HS-5 (cell line): ENCODE results near the gene RASGRF2.

ENCODE experiments used
- DNase-seq: peaks from one replicate; pipeline ENCODE4 v3.0.0-alpha.2; 2012; ENCODE audit warnings: low read depth

RASGRF2 gene, protein sequence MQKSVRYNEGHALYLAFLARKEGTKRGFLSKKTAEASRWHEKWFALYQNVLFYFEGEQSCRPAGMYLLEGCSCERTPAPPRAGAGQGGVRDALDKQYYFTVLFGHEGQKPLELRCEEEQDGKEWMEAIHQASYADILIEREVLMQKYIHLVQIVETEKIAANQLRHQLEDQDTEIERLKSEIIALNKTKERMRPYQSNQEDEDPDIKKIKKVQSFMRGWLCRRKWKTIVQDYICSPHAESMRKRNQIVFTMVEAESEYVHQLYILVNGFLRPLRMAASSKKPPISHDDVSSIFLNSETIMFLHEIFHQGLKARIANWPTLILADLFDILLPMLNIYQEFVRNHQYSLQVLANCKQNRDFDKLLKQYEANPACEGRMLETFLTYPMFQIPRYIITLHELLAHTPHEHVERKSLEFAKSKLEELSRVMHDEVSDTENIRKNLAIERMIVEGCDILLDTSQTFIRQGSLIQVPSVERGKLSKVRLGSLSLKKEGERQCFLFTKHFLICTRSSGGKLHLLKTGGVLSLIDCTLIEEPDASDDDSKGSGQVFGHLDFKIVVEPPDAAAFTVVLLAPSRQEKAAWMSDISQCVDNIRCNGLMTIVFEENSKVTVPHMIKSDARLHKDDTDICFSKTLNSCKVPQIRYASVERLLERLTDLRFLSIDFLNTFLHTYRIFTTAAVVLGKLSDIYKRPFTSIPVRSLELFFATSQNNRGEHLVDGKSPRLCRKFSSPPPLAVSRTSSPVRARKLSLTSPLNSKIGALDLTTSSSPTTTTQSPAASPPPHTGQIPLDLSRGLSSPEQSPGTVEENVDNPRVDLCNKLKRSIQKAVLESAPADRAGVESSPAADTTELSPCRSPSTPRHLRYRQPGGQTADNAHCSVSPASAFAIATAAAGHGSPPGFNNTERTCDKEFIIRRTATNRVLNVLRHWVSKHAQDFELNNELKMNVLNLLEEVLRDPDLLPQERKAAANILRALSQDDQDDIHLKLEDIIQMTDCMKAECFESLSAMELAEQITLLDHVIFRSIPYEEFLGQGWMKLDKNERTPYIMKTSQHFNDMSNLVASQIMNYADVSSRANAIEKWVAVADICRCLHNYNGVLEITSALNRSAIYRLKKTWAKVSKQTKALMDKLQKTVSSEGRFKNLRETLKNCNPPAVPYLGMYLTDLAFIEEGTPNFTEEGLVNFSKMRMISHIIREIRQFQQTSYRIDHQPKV (N-terminal part only)

DNA sequence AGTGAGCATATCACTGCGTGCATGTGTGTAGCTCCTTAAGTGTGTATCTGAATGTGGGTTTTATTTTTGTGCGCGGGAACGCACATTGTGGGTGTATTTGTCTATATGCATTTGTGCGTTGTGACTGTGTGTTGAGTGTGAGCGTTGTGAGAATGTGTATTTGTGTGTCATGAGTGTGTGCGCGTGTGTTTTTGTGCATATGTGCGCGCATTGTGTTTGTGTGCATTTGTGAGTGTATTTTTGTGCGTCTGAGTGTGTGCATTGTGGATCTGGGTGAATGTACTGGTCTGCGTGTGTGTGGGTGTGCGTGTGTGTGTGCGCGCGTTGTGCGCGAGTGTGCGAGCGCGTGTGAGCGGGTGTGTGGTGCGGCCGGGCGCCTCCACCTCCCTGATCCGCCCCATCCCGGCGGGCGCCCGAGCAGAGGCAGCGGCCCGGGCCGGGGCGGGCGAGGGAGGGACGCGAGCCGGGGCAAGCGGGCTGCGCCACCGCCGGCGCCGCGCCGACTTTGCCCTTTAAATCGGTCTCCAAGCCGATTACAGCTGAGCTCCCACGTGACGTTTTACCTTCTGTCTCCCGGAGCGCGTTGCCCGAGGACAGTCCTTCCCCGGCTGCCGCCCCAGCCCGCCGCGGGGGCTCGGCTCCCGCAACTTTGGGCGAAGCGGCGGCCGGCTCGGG is at the start of gene RASGRF2:
RASGRF2 (plus strand) TSS at position 596 of the 675 bp plus-strand sequence. CDS start 376 bp downstream, outside the sequence.
- no peak for DNase-seq

DNA sequence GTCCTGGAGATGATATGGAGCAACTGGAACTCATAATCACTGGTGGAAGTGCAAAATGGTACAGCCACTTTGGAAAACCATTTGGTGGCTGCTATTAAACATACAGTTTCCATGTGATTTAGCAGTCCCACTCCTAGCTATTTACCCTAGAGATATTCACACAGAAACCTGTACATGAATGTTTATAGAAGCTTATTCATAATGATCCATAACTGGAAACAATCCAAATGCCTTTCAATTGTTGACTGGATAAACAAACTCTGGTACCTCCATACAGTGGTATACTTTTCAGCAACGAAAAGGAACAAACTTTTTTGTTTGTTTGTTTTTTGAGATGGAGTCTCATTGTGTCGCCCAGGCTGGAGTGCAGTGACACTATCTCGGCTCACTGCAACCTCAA is 47.7 kb upstream of the RASGRF2 start:
- DNase-seq = no peak

DNA sequence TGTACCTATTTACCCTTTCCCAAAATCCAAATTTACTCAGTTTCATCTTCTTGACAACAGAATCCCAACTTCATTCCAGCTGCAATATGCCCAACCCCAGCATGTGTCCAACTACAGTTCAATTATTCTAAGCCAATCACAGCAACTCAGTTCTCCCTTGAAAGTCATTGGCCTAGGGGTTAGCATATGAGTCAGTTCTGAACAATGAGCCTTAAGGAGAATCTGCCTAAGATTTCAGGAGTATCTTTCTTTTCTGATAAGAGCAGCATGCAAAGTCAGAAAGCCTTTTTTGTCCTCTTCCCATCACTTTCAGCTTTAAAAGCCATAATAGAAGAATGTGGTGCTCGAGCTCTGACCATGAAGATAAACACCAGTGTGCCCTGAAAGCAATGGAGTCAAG is 44.4 kb upstream of the RASGRF2 start:
- DNase-seq = no peak

DNA sequence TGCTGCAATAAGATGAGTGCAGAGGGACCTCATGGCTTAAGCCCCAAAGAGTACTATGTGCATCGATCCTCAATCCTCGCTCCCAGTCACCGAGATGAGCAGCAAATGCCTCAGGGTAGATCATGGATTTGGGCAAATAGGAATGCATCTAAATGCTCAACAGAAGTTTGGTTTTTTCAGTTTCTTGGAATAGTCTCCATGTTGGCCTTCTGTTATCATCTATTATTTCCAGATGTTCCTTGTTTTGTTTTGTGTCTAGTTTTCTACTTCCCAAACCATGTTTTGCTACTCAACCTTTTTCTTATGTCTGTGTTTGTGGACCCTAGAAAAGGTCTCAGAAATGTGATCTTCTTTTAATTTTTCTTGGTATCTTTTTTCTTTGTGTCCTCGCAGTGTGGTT is 43.5 kb upstream of the RASGRF2 start:
- no peak for DNase-seq

DNA sequence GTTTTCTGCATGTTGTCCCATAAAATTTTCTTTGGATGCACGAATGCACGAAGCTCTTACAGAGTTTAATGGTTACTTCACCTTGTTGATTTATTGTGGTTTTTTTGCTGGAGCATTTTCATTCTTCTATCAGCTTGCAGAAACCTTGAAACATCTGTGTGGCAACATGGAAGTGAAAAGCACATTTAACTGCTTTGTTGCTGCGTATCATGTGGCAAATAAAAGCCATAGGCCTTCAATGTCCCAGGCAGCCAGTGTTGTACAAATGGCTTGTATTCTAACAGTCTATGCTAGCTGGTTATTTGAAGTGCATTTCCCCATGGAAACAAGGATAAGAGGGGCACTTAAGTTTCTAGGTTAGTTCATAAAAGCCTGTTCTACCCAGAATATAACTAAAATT is 42.5 kb upstream of the RASGRF2 start:
- no peak for DNase-seq

DNA sequence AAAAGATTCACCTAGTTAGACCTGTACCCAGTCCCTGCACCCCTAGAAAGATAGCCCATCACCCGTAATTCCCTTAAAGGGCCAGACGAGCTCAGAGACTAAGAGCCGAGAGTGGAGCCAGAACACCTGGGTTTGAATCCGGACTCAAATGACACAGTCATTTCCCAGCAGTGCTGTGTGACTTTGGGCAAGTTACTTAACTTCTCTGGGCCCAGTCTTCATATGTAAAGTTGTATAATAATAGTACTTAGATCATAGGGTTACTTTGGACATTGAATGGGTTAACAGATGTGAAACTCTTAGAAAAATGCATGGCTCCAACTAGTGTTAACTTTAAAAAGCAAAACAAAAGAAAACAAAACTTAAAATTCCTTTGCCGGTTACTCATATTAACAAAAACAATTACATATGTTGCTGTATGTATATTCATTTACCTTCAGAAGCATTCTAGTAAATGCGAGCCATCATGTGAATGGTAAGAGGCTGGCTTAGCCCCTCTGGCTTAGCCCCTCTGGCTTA is 40.4 kb upstream of the RASGRF2 start:
- no peak for DNase-seq

DNA sequence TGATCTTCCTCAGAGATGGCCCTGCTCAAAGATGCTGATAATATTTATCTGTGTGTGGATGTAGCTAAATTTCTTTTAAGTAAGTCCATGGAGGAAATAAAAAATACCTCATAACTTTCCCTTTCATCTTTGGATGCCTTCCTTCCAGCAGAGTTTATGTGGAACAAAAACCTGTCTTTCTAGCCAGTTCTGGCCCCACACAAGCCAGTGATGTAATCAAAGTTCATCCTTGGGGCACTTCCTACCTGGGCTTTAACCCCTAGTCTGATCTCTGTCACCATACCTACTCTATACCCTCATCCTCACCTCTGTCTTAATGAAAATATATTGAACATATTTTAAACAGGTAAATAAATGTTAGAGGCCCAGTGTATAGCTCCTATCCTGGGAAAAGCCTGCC is 39.8 kb upstream of the RASGRF2 start:
- DNase-seq = no peak

DNA sequence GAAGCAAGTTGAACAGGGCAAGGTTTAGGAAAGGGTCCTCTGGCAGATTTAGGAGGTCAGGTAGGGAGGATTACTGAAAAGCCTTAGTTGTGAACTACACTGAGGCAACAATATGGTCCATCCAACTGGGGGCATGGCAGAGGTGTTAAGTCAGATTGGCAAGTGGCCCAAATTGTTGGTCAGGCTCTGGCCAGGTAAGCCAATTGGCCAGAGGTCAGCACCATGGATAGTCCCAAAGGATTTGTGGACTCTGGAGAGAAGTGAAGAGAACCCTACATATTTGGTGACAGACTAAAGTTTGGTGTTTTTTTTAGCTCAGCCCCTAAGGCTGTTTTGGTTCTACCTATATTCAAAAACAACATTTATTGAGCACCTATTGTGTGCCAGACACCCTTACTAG is 39.1 kb upstream of the RASGRF2 start:
- no peak for DNase-seq

DNA sequence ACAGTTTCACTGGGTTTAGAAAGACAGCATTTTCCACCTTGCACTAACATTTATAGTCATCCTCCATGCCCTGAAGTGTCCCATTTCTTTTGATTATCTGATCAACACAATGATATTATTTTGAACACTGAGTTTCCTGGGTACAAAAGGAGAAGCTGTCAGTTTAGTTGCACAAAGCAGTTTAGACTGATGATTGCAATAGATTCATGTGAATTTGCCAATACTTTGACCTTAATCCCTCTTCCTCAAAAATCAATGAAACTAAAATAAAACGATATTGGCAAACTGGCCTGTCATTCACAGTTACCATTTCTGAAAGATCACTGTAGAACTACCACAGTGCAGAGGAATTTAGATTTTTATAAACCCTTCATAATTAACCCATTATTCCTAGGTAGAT is 34.2 kb upstream of the RASGRF2 start:
- no peak for DNase-seq

DNA sequence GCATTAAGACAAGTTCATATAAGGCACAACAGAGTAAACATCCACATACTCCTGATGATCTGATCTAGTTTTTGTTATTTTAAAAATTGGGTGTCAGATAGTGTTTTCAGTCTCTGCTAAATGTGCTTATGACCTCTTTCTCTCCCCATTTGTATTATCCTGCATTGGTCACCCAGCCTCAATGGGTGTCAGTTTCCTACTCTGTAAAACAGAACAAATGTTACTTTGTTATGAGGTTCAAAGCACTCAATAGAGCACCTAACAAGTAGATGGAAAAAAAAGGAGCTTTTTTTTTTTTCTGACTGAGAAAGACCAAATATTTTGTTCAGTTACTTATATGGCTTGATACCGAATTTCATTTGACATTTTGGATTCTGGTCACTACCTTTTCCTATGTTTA is 33.6 kb upstream of the RASGRF2 start:
- DNase-seq = no peak

DNA sequence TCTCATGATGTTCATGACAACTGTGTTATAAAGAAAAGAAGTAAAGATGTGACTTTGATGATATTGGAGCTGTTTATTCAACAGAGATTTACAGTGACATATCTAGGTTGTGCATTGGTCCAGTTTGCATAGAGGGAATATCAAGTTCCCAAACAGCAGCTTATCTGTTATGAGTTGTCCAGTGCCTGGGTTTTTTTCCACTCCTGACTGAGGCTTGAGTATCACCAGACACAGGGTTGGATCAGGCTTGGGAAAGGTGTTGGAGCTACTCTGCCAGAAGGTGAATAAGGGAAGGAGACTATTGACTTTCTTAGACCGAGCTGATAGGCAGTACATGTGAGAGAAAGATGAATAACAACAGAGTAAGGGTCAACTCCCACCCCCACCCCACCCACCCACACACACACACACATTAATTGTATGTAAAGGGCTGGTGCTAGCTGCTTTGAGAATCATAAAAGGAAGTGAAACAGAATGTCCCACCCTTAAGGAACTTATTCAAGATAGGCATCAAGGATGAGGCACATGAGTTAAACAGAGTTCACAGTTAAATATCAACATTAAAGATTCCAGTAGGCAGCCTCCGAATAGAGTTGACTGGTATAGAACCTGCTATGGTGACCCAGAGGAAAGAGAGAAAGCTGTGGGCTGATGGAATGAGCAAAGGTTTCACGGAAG is 33.0 kb upstream of the RASGRF2 start:
- no peak for DNase-seq

DNA sequence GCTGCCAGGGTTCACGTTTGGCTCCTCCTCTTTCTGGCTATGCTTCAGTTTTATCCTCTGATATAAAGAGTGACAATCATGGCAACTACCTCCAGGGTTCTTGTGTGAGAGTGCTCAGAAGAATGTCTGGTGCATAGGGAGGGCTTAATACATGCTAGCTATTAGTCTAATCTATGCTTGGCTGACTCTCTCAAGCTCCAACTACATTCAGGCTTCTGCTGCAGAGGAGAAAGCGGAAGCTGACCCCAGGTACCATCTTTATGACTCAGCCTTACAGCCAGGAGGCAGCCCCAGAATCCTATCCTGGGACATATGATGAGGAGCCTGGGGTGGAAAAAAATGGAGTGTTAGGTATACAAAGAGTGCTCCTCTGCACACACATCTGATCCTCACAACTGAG is 32.1 kb upstream of the RASGRF2 start:
- no peak for DNase-seq

DNA sequence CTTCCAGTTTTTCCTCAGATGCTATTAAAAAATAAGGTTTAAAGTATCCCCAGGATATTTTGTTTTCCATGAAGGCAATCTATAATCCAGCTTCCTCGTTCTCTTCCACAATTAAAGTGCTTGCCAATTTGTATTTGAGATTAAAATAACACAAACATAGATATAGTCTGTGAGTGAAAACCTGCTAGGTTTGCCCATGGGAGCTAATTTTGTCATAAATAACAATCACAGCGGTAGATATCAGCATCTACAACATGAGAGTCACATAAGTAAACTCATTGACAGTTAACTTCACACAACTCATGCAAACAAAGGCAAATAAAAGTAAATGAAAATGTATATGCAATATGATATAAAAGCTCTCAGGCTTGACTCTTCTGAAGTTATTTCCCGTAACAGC is 29.2 kb upstream of the RASGRF2 start:
- DNase-seq = no peak

DNA sequence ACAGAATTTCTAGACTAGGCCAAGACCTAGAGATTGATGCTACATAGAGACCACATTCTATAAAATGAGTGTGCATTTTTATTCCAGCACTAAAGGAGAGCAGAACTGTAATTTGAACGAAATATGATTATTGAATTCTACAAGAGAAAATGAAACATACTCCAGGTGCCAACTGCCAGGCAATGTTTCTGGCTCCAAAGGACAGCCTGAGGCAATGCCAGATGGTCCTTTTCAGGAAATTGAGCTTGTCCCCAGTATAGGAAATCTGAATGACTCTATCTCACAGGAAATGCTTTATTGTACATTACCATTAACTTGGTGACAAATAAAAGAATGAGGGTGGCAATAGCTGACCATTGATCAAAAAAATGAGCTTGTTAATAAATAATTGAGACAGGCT is 28.8 kb upstream of the RASGRF2 start:
- DNase-seq = no peak

DNA sequence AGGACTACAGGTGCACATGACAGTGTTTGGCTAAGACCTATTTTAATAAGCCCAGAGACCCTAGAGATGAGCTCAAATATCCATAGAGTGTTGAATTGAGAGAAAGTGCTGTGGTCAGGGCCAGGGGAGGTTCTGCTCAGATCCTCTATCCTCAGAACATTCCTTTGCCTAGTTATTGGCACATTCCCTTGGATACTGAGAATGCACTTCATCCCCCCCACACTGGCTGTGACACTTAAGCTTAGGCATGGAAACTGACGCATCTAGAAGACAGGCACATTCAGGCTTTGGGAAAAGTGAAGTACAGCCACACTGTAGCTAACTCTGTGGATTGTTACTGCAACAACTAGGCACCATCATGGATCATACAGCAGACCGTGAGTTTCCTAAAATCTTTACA is 27.1 kb upstream of the RASGRF2 start:
- DNase-seq = no peak

DNA sequence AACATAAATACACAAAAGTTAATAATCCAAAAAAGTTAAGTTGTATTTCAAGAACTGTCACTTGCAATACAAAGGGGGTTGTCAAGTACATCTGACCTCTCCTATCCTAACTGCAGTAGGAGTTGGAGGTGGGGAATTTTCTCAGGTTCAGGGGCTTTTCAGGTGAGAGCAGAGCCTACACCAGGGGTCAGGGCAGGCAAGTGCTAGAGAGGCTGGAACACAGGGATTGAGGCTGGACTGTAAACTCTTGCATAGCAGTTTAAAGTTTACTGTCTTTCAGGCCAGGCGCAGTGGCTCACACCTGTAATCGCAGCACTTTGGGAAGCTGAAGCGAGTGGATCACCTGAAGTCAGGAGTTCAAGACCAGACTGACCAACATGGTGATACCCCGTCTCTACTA is 25.4 kb upstream of the RASGRF2 start:
- DNase-seq = no peak

DNA sequence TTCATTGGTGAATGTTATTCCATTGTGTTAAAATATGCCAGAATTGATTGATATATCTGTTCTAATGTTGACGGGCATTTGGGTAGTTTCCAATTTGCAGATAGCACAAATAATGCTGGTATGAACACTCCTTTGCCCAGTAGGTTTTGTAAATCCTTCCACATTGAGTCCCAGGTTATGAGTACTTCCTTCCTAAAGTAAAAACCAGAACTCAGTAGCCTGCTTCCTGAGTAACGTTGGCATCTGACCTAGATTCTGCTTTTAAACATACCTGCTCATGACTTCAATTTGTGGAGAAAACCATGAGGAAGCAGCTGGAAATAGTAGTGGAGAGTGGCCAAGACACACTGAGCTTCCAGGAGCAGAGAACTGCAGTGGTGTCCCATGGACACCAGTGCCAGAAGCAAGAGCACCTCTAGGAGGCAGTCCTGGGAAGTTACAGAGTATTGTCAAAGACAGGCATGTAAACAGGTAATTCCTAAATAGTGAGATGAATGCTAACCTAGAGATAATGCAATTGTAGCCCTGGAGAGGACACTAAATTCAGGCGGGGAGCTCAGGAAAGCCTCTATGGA is 24.3 kb upstream of the RASGRF2 start:
- DNase-seq = no peak

DNA sequence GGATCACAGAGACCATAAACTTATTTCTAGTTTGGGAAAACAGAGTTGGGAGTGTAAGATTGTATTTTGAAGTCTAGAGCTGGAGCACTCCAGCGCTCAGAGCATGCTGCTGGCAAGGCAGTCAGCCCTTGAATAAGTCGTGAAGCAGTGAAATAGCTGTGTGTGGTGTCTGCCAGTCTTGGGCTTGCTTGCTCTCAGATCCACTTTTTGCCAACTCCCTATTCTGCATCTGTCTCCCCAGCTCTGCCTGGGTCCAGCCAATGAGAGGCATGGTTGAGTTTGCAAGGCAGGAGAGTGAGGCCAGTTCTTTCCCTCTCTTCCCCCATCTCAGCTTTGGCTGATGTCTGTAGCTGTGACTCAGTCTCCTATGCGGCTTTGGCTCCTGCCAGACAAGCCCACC is 23.3 kb upstream of the RASGRF2 start:
- DNase-seq = no peak

DNA sequence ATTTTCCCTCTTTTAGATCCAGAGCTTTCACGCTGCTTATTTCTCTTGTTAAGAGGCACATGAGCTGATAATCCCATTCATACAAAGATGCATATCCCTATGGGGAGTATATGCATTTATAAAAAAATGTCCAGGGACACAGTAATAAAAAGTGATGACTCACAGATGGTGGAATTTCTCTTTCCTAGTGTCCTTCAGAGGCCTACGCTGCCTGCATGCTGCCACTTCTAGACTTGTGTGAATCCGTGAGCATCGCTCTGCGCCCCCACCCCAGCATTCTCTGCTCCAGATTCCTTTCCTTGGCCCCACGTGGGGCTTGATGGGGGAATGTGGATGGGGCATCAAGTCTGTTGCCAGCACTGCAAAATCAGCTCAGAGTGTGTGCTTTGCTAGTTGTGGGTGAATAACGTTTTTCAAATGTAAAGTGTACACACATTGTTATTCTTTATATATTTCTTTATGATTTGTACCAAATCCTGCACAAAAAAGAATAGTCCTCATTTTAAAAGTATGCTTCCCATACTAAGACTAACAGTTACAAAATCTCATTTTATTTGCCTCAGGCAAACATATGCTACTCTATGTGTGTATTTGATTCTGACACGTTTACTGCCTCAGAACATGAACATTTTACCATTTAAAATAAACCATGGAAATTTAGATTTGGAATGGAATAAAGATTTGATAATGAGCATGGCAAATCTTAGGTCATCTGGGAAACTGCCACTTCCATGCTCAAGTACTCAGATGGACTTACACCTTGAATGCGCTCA is 22.4 kb upstream of the RASGRF2 start:
- no peak for DNase-seq

DNA sequence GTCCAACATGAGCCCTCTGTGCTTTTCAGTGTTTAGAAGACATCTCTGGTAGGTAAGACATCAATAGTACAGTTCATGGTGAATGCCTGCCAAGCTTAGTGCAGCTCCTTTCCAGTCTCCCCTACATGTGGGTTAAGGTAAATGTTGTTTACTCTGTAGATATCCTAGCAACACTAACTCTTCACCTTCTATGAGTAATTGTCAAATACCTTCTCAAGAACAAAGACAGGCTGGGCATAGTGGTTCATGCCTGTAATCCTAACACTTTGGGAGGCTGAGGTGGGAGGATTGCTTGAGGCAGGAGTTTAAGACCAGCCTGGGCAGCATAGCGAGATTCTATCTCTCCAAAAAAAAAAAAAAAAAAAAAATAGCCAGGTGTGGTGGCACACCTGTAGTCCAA is 18.7 kb upstream of the RASGRF2 start:
- no peak for DNase-seq
